Right lobe of liver (tissue), 4 donors: ENCODE data around the gene KRT17.

Experiments used
- POLR2A ChIP-seq: fragments of 450-650 bp; IDR thresholded peaks from one replicate; pipeline ENCODE4 v1.6.1; 2017; ENCODE audit warnings: antibody characterized with exemption, mild to moderate bottlenecking
- TF ChIP-seq, protein P1 (sequence below), 4 donors: fragments of 200-600 bp in 3 of 4; fragments of 450-650 bp in 1 of 4; IDR thresholded peaks; one replicate each; pipeline versions ENCODE4 v1.5.1 to v1.8.0; 2016 to 2022; ENCODE audit warnings: antibody characterized with exemption in 4 of 4, mild to moderate bottlenecking in 2 of 4
- donor health status: DM: no; HTN: no; CAD: no.
- donor health status: DM: no; HTN: no; CAD: no.
- donor health status: DM: no; HTN: yes; CAD: no.

DNA sequence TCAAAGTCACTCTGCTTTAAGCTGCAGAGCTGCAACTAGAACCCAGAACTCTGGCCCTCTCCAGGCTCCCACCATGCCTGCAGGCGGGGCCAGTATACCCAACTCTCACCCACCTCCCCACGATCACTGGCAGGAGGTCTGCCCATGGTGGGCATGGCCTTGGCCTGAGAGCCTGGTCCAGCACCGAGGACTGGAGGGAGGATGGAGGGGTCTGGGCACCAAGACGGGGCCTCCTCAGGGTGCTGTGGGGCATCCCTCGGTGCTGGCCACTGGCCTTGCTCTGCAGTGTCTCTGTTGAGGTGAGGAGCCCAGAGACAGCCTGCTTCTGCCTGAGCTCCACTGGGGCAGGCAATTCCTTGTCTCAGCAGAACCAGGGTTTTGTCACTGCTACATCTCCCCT lies 10.3 kb downstream of the KRT17 start:
- TF ChIP-seq, protein P1, sequence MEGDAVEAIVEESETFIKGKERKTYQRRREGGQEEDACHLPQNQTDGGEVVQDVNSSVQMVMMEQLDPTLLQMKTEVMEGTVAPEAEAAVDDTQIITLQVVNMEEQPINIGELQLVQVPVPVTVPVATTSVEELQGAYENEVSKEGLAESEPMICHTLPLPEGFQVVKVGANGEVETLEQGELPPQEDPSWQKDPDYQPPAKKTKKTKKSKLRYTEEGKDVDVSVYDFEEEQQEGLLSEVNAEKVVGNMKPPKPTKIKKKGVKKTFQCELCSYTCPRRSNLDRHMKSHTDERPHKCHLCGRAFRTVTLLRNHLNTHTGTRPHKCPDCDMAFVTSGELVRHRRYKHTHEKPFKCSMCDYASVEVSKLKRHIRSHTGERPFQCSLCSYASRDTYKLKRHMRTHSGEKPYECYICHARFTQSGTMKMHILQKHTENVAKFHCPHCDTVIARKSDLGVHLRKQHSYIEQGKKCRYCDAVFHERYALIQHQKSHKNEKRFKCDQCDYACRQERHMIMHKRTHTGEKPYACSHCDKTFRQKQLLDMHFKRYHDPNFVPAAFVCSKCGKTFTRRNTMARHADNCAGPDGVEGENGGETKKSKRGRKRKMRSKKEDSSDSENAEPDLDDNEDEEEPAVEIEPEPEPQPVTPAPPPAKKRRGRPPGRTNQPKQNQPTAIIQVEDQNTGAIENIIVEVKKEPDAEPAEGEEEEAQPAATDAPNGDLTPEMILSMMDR (IDR thresholded peaks at IDR 0.05), result no peak
- no peak for TF ChIP-seq POLR2A
